ENCODE measurements around the gene SLC35D3.
"Not testable (repeated sequence)": the region's sequence is repeated elsewhere in the genome, so short reads cannot be mapped to it uniquely, and the experiment has no call there.

SLC35D3 gene

GRCh38 chr6:136967876-136968752, 46.0 kb downstream of the SLC35D3 start:
- peak; percentile 84 for DNase-seq

GRCh38 chr6:136968837-136969236, 46.7 kb downstream of the SLC35D3 start:
- DNase-seq: no peak

- DNase-seq: no peak
These were observed 47.3 kb downstream of the SLC35D3 start for GRCh38 chr6:136969433-136969832.

GRCh38 chr6:136969930-136970329, 47.8 kb downstream of the SLC35D3 start:
- no peak for DNase-seq

GRCh38 chr6:136971609-136972008, 49.5 kb downstream of the SLC35D3 start:
- no peak for DNase-seq

- DNase-seq: not testable (repeated sequence)
These were observed 51.7 kb downstream of the SLC35D3 start for GRCh38 chr6:136973781-136974180.

Data from hematopoietic multipotent progenitor cell treated with erythropoietin and hydrocortisone succinate and interleukin-3 and kit ligand, for 8 days (in vitro differentiated cells).